ENCODE measurements around the gene GRIN2C.

Gene GRIN2C

DNA sequence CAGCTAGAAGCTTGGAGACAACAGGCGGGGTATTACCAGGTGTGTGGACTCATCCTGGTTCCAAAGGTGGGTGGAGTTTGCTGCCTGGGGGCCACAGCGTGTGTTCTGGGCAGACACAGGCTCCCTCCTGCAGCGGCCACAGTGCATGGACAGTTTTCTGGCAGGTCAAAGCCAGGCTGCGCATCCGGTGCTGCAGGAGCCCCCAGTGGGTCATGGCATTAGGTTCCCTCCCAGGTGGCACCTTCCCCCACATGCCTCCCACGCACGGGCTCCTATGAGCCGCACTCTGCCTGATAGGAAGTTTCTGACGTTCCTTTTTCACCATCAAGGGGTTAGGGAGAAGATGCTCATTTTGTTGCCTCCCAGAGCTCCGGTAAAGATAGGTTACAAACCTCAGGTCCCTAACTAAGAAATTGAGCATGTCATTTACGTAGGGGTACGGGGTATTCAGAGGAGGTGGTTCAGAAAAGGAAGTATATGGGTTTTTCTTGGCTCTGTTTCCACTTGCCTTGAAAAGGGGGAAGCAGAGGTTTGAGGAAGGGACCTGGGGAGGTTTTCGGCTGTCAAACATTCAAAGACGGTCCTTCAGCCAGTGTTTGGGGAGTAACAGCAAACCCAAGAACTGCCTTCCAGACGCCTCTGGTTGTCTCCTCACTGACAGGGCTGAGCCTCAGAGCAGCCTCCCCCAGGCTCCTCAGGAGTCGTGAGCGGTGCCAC, 50.8 kb downstream of the GRIN2C start:
- Histone ChIP-seq H3K79me2 (ENCODE audit: insufficient read depth, low read length) (no peaks in the 10 kb centered on the region), H3K9me2 (replicated peaks; ENCODE audit: low read depth, low read length) (no peaks in the 10 kb centered on the region), H3K9ac (ENCODE audit: low read depth, low read length, poor library complexity, severe bottlenecking) (no peak overlapping the region), H3K9me3 (ENCODE audit: insufficient read depth, low read depth, low read length) (no peaks in the 10 kb centered on the region), H3F3A (ENCODE audit: low read depth) (no peaks in the 10 kb centered on the region), H4K20me1 (ENCODE audit: insufficient read depth, low read length, poor library complexity, severe bottlenecking) (no peaks in the 10 kb centered on the region), H3K27me3 (ENCODE audit: insufficient read depth, low read length, poor library complexity, severe bottlenecking) (no peaks in the 10 kb centered on the region), H2AFZ (ENCODE audit: low read length) (no peak overlapping the region), H3K4me3 (ENCODE audit: low read length, poor library complexity, severe bottlenecking) (no peak overlapping the region), H3K4me1 (ENCODE audit: insufficient read depth, low read length, poor library complexity, severe bottlenecking) (no peaks in the 10 kb centered on the region), H3K36me3 (ENCODE audit: insufficient read depth, low read length) (no peaks in the 10 kb centered on the region; the same call in 1 of the 2 replicates), H3K4me2 (ENCODE audit: low read depth, low read length, poor library complexity, severe bottlenecking) (no peak overlapping the region)
- TF ChIP-seq EZH2phosphoT487 (IDR thresholded peaks at IDR 0.05; ENCODE audit: borderline replicate concordance) (no peak), CTCF (conservative IDR thresholded peaks at IDR 0.05; ENCODE audit: low read length) (no peak)

DNA sequence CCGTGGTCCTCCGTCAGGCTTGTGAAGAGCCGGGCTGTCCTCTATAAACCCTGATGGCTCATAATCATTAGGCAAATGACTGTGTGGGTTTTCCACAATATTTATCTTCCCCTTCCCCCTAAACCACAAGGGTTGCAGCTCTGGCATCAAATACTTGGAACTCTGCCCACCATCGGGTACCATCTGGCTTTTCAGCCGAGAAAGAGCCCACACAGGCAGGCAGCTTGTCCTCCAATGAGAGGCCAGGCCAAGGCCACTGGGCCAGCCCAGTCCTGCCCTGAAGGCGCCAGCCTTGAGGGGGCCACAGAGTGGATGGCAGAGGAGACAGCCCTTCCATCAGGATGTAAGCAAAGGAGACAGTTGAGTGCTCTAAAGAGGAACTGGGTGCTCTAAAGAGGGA, 51.8 kb downstream of the GRIN2C start:
- no peaks in the 10 kb centered on the region for H3K9me2 ChIP-seq (replicated peaks; ENCODE audit: low read depth, low read length)
- H2AFZ ChIP-seq (ENCODE audit: low read length) = no peak overlapping the region
- H3K9me3 ChIP-seq (ENCODE audit: insufficient read depth, low read depth, low read length) = no peaks in the 10 kb centered on the region
- no peak overlapping the region for H3K4me2 ChIP-seq (ENCODE audit: low read depth, low read length, poor library complexity, severe bottlenecking)
- no peaks in the 10 kb centered on the region for H3K79me2 ChIP-seq (ENCODE audit: insufficient read depth, low read length)
- no peaks in the 10 kb centered on the region; the same call in 1 of the 2 replicates for H3K36me3 ChIP-seq (ENCODE audit: insufficient read depth, low read length)
- no peak for TF ChIP-seq CTCF (conservative IDR thresholded peaks at IDR 0.05; ENCODE audit: low read length)
- no peak for TF ChIP-seq EZH2phosphoT487 (IDR thresholded peaks at IDR 0.05; ENCODE audit: borderline replicate concordance)
- no peak overlapping the region for H3K4me3 ChIP-seq (ENCODE audit: low read length, poor library complexity, severe bottlenecking)
- H4K20me1 ChIP-seq (ENCODE audit: insufficient read depth, low read length, poor library complexity, severe bottlenecking) = no peaks in the 10 kb centered on the region
- no peaks in the 10 kb centered on the region for H3K27me3 ChIP-seq (ENCODE audit: insufficient read depth, low read length, poor library complexity, severe bottlenecking)
- no peaks in the 10 kb centered on the region for H3F3A ChIP-seq (ENCODE audit: low read depth)
- no peak overlapping the region for H3K9ac ChIP-seq (ENCODE audit: low read depth, low read length, poor library complexity, severe bottlenecking)
- H3K4me1 ChIP-seq (ENCODE audit: insufficient read depth, low read length, poor library complexity, severe bottlenecking) = no peaks in the 10 kb centered on the region

DNA sequence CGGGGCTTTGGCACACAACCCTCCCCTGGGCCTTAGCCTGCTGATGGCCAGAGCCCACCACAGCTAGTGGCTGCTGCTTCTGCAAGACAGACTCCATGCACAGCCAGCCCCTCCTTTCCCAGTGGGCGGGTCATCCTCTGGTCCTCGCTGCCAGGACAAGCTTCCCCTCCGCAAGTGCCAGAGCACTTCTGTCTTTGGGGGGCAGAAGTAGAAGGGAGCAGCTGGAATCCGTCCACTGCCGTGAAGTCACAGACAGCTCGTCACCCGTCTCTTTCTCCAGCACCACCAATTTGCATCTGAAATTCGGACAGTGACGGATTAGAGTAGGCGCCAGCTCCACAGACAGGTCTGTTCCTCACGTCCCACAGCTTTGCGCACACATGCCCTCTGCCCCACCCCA, 52.2 kb downstream of the GRIN2C start:
- H3K36me3 ChIP-seq (ENCODE audit: insufficient read depth, low read length) = no peaks in the 10 kb centered on the region; the same call in 1 of the 2 replicates
- H3K27me3 ChIP-seq (ENCODE audit: insufficient read depth, low read length, poor library complexity, severe bottlenecking) = no peaks in the 10 kb centered on the region
- TF ChIP-seq CTCF (conservative IDR thresholded peaks at IDR 0.05; ENCODE audit: low read length) (no peak), EZH2phosphoT487 (IDR thresholded peaks at IDR 0.05; ENCODE audit: borderline replicate concordance) (no peak)
- no peak overlapping the region for H3K9ac ChIP-seq (ENCODE audit: low read depth, low read length, poor library complexity, severe bottlenecking)
- H3F3A ChIP-seq (ENCODE audit: low read depth) = no peaks in the 10 kb centered on the region
- no peaks in the 10 kb centered on the region for H3K9me2 ChIP-seq (replicated peaks; ENCODE audit: low read depth, low read length)
- H3K4me2 ChIP-seq (ENCODE audit: low read depth, low read length, poor library complexity, severe bottlenecking) = no peak overlapping the region
- no peaks in the 10 kb centered on the region for H3K9me3 ChIP-seq (ENCODE audit: insufficient read depth, low read depth, low read length)
- H2AFZ ChIP-seq (ENCODE audit: low read length) = no peak overlapping the region
- H3K79me2 ChIP-seq (ENCODE audit: insufficient read depth, low read length) = no peaks in the 10 kb centered on the region
- no peak overlapping the region for H3K4me3 ChIP-seq (ENCODE audit: low read length, poor library complexity, severe bottlenecking)
- H3K4me1 ChIP-seq (ENCODE audit: insufficient read depth, low read length, poor library complexity, severe bottlenecking) = no peaks in the 10 kb centered on the region
- H4K20me1 ChIP-seq (ENCODE audit: insufficient read depth, low read length, poor library complexity, severe bottlenecking) = no peaks in the 10 kb centered on the region

Measured in Loucy (cell line).